H1 (cell line): Measurements from ENCODE around the gene KCNJ9. TPM values are rescaled to one million over a fixed set of nuclear protein-coding genes. Genes with fewer than 3 reads are reported as not detected.

Experiments
- ATF2 ChIP-seq: IDR thresholded peaks from 2 replicates; pipeline ENCODE4 v1.6.1; 2012; ENCODE audit warnings: low read length, inconsistent platforms
- JUN ChIP-seq: IDR thresholded peaks from 2 replicates; pipeline ENCODE4 v1.6.1; 2011; ENCODE audit warnings: low read depth, mild to moderate bottlenecking, improper control_type of control experiment, low read length
- KDM1A ChIP-seq: fragments of 200-600, 300-600 bp; sonication (generic); IDR thresholded peaks from 2 replicates; pipeline ENCODE4 v1.7.1; 2016; ENCODE audit warnings: mild to moderate bottlenecking, low read length, borderline replicate concordance
- NRF1 ChIP-seq: IDR thresholded peaks from 2 replicates; pipeline ENCODE4 v1.6.1; 2011; ENCODE audit warnings: mild to moderate bottlenecking, low read depth, low read length, improper control_type of control experiment
- TBP ChIP-seq: IDR thresholded peaks from 2 replicates; pipeline ENCODE4 v1.6.1; 2011; ENCODE audit warnings: low read depth, low read length, improper control_type of control experiment
- polyA plus RNA-seq, 7 experiments: library from polyadenylated mRNA; depleted of rRNA in 3 of 7; stranded (reverse) in 5 of 7; unstranded in 2 of 7; fragments of >200 nt in 5 of 7; fragments of 200-250 nt in 2 of 7; gene quantifications; 1 replicate in 5 of 7; 2 replicates in 1 of 7; 4 replicates in 1 of 7; pipeline versions ENCODE4 v1.2.1 to v1.2.3, GENCODE V29; 2011 to 2013; ENCODE audit warnings: missing spikeins in 2 of 7, mixed read lengths in 2 of 7
- total RNA-seq: library from RNA; stranded (reverse); fragmentation: NEBNext Ultra II Directional; extraction: Animal tissue kit (Norgen Biotek cat#: 25700); gene quantifications from 2 replicates; pipeline ENCODE4 v1.2.1, GENCODE V29; 2021

KCNJ9 gene
- total and polyA plus RNA-seq, 2 of the 8 experiments (the other 6 are each of a cell fraction or from before 2014, with no cell fraction given): 0.02 to 0.13 TPM

GRCh38 chr1:160121388-160121787, 40.0 kb downstream of the KCNJ9 start (continued):
- no peak for TF ChIP-seq ATF2
- TF ChIP-seq TBP: no peak
- TF ChIP-seq JUN: no peak
- no peak for TF ChIP-seq KDM1A
- no peak for TF ChIP-seq NRF1
- TF ChIP-seq, all 59 proteins: peak for 0
